ENCODE results near the gene MRPS25.
A peak's percentile ranks its signal among the peaks of the same experiment; 100 is the strongest.

MRPS25 gene

GRCh38 chr3:15064835-15065549 is at the start of gene MRPS25:
Gene MRPS25, minus strand, starts transcription at chr3:15065315. Its CDS starts 121 bp downstream, at chr3:15065194.
- peak; percentile 81 to 84 for DNase-seq

- no peak for DNase-seq
Observed at GRCh38 chr3:15113884-15114283, 48.8 kb upstream of the MRPS25 start.

GRCh38 chr3:15113471-15113870 is 48.4 kb upstream of the MRPS25 start:
- no peak for DNase-seq

- DNase-seq = no peak
Observed at GRCh38 chr3:15112011-15112410, 46.9 kb upstream of the MRPS25 start.

GRCh38 chr3:15110206-15110605 is 45.1 kb upstream of the MRPS25 start:
- no peak for DNase-seq

- DNase-seq = no peak
Observed at GRCh38 chr3:15108869-15109268, 43.8 kb upstream of the MRPS25 start.

- DNase-seq = peak; percentile 70 to 77
Observed at GRCh38 chr3:15108082-15108545, 43.0 kb upstream of the MRPS25 start.

- DNase-seq = no peak
Observed at GRCh38 chr3:15107075-15107947, 42.2 kb upstream of the MRPS25 start.

GRCh38 chr3:15102836-15103235 is 37.7 kb upstream of the MRPS25 start:
- DNase-seq = no peak

GRCh38 chr3:15102256-15102655 is 37.1 kb upstream of the MRPS25 start:
- DNase-seq = no peak

GRCh38 chr3:15099364-15100098 is 34.4 kb upstream of the MRPS25 start:
- DNase-seq = no peak

- peak; percentile 92 for DNase-seq
Observed at GRCh38 chr3:15098503-15099363, 33.6 kb upstream of the MRPS25 start, which contains the start of gene RBSN. Gene RBSN, minus strand, starts transcription at chr3:15099148. Its CDS starts 3,028 bp downstream, at chr3:15096120.

- peak; percentile 18 to 34 for DNase-seq
Observed at GRCh38 chr3:15097891-15098290, 32.8 kb upstream of the MRPS25 start.

GRCh38 chr3:15096046-15096445 is 30.9 kb upstream of the MRPS25 start:
- DNase-seq = no peak

GRCh38 chr3:15094187-15094875 is 29.2 kb upstream of the MRPS25 start:
- DNase-seq = no peak

GRCh38 chr3:15092686-15093085 is 27.6 kb upstream of the MRPS25 start:
- DNase-seq = no peak

- no peak for DNase-seq
Observed at GRCh38 chr3:15091575-15091974, 26.5 kb upstream of the MRPS25 start.

- DNase-seq = no peak
Observed at GRCh38 chr3:15089201-15089600, 24.1 kb upstream of the MRPS25 start.

GRCh38 chr3:15086699-15087098 is 21.6 kb upstream of the MRPS25 start:
- DNase-seq = no peak

- DNase-seq = no peak
Observed at GRCh38 chr3:15086263-15086662, 21.1 kb upstream of the MRPS25 start.

GRCh38 chr3:15083252-15083651 is 18.1 kb upstream of the MRPS25 start:
- DNase-seq = no peak

All from stimulated activated CD4-positive, alpha-beta T cell treated with anti-CD3 and anti-CD28 coated beads, Interleukin-2, amount 100 ng/mL, for 48 hours (primary cell).